SHP77 (cell line): ENCODE results near the gene ETV7.
"Not testable (repeated sequence)": the region's sequence is repeated elsewhere in the genome, so short reads cannot be mapped to it uniquely, and the experiment has no call there.

Experiments used
- DNase-seq, 2 experiments: peaks; one replicate each; lab custom pipeline; 2025; lab: John Stamatoyannopoulos, UW

The ETV7 gene

DNA sequence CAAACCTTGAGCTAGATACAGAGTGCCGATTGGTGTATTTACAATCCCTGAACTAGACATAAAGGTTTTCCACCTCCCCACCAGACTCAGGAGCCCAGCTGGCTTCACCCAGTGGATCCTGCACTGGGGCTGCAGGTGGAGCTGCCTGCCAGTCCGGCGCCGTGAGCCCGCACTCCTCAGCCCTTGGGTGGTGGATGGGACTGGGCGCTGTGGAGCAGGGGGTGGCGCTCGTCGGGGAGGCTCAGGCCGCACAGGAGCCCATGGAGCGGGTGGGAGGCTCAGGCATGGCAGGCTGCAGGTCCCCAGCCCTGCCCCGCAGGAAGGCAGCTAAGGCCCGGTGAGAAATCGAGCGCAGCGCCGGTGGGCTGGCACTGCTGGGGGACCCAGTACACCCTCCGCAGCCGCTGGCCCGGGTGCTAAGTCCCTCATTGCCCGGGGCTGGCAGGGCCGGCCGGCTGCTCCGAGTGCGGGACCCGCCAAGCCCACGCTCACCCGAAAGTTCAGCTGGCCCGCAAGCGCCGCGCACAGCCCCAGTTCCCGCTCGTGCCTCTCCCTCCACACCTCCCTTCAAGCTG is 23.3 kb downstream of the ETV7 start:
- DNase-seq: not testable (repeated sequence)

- DNase-seq: not testable (repeated sequence)
These were observed 24.1 kb downstream of the ETV7 start for GRCh38 chr6:36363371-36363752.

DNA sequence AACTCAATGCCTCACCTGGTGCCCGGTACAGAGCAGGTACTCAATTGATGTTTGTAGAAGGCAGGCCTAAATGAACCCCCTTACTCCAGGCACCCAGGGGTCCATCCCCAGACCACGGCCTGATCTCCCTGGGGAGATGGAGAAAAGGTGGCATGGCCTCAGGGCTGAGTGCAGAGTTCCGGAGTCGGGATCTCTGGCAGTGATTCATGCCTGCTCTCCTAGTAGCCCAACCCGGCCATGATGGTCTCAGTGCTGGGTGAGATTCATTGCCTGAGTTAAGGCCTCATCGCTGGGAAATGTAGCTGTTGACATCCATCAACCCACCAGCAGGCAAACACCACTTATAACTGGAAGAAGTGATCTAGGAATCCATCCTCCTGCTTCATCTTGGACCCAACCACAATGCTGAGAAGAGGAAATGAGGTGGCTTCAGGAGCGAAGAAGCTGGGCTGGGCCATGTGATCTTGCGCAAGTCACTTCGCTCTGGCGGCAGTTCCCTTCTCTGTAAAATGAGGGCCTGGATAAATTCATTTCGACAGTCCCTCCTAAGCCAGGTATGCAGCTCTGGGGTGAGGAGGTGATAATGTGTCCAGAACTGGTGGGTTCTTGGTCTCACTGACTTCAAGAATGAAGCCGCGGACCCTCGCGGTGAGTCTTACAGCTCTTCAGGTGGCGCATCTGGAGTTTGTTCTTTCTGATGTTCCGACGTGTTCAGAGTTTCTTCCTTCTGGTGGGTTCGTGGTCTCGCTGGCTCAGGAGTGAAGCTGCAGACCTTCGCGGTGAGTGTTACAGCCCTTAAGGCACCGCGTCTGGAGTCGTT is 24.7 kb downstream of the ETV7 start:
- no peak for DNase-seq

DNA sequence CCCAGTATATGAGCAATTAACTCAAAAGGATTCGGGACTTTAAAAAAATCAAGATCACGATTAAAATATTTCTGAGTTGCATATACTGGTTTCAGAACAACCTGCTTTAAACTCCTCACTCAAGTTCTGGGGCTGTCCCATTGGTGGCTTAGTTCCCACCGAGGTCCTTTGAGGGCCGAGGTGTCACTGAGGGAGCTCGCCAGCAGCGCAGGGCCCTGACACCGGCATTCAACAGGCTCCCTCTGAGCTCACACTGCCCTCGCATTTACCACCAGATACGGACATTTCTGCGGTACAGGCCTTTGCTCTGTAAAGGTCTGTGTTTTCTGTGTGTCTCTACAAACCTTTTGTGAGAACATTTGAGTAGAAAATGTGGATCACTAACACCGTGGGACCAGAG is 26.4 kb downstream of the ETV7 start:
- no peak for DNase-seq

GRCh38 chr6:36360241-36361054 is 27.0 kb downstream of the ETV7 start:
- peak; percentile 73 to 84 for DNase-seq

DNA sequence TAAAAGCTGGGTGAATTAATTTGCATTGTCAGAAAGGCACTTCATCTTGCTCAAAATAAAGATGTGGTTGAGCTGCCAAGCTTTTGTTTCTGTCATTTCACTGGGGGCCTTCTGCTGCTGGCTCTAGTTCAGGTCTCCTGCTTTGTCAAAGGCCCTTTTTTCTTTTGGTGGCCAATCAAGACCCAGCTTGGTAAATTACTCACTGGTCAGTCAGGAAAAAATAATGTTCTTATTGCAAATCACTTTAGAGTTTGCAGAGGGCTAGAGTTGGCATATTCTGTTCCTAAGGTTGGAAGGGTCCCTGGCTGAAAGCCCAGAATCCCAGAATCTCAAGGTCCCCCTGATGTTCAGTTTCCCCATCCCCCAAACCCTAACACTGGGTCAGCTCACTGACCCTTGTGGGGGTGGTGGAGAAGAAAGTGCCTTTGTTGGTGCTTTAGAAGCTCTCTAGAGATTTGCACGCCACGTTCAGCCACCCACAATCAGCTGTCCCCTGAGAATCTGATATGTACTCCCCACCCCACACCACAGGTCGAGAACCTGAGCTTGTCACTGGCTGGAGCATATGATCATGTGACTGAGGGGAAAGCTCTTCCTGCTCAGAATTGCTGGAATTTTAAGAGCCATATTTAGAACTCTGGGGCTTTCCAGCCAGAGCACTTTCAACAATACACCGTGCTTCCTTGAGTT is 29.1 kb downstream of the ETV7 start:
- DNase-seq: no peak

DNA sequence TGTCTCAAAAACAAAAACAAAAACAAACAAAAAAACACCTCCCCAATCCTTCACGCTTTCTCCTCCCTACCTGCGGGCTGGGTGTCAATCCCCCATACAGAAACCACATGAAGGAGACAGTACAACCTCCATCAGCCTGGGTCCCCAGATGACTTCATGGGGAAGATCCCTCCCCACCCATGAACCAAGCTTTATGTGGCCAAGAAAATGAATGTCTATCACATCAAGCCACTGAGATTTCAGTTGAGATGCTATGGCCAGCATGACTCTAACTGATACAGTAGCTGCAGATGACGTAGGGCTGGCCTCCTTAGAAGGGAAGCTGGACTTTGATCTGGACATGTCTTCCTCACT is 29.6 kb downstream of the ETV7 start:
- no peak for DNase-seq

GRCh38 chr6:36355819-36356218 is 31.6 kb downstream of the ETV7 start:
- no peak for DNase-seq

- no peak for DNase-seq
These were observed 34.0 kb downstream of the ETV7 start for GRCh38 chr6:36353411-36353915.

- no peak for DNase-seq
These were observed 34.9 kb downstream of the ETV7 start for GRCh38 chr6:36352477-36353157.

GRCh38 chr6:36350681-36351571 is 36.5 kb downstream of the ETV7 start:
- DNase-seq: no peak

- no peak for DNase-seq
These were observed 37.4 kb downstream of the ETV7 start for GRCh38 chr6:36350082-36350481.

DNA sequence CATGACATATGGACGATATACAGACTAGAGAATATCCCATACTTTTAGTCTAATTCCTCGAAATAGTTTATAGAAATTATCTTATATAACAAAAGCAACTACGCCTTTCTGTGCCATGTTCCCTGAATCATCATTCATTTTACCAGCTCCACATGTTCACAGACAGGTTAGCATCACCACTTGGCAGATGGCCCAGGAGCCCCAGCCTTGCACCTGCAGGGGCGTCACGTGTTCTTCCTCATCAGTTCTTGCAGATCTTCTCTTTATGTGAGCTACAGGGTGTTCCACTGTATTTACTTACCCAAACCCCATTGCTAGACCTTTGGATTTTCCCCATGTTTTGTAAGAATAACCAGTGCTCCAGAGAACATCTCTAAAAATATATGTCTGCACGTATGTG is 38.2 kb downstream of the ETV7 start:
- peak; percentile 86 to 89 for DNase-seq

DNA sequence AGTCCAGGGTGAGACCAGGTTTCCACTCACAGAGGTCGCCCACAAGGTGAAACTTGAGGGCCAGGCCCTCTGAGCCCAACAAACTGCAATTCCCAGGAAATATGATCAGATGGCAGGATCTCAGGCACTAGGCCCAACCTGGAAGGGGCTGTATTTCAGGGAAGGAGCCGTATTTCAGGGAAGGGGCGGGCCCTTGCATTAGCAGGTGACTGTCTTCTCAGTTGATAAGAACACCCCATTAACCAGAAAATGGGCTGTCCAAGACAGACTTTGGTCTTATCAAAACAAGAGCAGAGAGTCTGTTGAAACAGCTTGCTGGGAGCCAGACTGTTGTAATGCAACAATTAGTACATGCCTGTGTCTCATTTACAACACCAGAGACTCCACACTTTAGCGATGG is 39.8 kb downstream of the ETV7 start:
- no peak for DNase-seq

DNA sequence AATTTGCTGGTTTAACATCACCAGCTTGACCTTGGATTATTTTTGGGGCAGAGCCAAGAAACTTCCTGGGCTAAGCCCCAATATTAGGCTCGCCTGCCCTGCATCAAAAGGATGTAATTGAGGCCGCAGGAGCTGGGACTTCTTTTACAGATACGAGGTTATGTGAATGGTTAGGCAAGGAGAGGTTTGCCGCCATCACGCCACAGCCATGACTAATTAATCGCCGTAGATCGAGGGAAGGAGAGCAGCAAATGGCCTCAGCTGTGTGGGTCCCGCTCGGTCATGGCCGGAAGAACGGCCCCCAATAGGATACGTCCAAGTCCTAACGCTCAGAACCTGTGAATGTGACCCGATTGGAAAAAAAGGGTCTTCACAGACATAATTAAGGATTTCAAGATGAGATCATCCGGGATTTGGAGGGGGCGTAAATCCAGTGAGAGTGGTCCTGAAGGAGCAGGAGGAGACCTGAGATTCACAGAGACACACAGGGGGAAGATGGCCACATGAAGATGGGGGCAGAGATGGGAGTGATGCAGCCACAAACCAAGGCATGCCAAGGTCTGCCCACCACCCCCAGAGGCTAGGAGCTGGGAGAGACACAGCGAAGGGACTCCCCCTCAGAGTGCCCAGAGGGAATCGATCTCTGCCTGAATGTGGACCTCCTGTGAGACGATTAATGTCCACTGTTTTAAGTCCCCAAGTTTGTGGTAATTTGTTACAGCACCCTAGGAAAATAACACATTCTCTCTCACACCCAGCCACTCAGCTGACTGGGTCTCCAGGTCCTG is 40.8 kb downstream of the ETV7 start:
- DNase-seq: no peak

- no peak for DNase-seq
These were observed 41.6 kb downstream of the ETV7 start for GRCh38 chr6:36345681-36346466.

DNA sequence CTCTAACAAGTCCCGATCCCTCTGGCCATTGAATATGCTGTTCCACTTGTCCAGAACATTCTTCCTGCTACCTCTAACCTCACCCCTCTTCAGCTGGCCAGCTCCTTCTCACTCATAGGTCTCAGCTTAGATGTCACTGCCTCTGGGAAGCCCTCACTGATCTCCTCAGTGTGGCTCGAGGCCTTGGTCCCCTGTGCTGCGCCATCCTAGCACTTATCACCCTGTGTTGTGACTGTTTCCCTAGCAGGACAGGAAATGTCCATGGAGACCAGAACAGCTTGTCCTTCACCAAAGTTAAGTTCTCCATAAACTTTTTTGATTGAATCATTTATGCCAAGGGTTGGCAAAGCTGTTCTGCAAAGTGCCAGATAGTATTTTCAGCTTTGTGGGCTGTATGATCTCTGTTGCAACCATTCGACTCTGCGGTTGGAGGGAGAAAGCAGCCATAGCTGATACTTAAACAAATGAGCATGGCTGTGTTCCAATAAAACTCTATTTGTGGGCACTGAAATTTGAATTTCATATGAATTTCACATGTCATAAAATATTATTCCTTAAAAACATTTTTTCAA is 44.3 kb downstream of the ETV7 start:
- DNase-seq: no peak

DNA sequence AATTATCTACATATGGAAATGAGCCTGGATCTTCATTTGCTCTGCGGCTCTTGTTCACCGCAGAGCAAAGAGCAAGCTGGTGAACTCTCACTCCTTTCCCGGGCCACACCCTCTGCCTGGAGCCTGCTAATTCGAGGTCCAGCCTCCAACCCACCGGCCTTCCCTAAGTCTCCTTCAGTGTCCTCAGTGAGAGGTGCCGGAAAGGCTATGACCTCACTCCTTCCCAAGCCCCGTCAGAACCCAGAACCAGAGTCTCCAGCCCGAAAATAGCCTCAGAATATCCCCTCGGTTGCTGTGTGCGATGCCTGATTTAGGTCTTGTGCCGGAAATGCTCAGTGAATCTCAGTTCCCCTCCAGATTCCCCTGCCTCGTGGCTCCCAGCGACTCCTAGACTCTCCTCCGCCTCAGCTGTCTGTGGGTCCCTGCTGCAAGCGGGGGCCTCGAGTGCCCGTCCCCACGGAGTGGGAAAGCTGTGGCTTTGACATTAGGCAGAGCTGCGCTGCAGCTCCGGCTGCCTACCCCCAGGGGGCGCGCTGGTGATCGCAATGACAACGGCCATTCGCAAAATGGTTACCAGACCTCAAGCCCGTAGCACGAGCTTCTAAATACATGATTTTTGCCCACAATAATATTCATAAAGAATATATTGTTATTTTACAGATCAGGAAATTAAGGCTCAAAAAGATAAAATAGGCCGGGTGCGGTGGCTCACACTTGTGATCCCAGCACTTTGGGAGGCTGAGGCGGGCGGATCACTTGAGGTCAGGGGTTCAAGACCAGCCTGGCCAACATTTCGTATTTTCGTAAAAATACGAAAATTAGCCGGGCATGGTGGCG is 46.6 kb downstream of the ETV7 start:
- DNase-seq: peak; percentile 33 to 48
